Activated CD4-positive, alpha-beta T cell treated with anti-CD3 and anti-CD28 coated beads, Interleukin-2, amount 50 U/mL, for 48 hours (primary cell): ENCODE measurements around the gene PCBP1.
A peak's percentile ranks its signal among the peaks of the same experiment; 100 is the strongest.
"Not testable (repeated sequence)": the region's sequence is repeated elsewhere in the genome, so short reads cannot be mapped to it uniquely, and the experiment has no call there.

Experiments used
- DNase-seq, 2 experiments: peaks; one replicate each; pipeline ENCODE4 v3.0.0-alpha.2; 2020

The PCBP1 gene

GRCh38 chr2:70083344-70084156 lies 3.7 kb upstream of the PCBP1 start:
- DNase-seq = peak; percentile 68 to 80

GRCh38 chr2:70084973-70085710 lies 2.1 kb upstream of the PCBP1 start:
- DNase-seq = peak; percentile 71 to 74

- no peak for DNase-seq
These were observed 1.5 kb upstream of the PCBP1 start for GRCh38 chr2:70085711-70086277.

- peak; percentile 76 to 83 for DNase-seq
These were observed 919 bp upstream of the PCBP1 start for GRCh38 chr2:70086278-70086837.

GRCh38 chr2:70087702-70088597 lies 673 bp downstream of the PCBP1 start:
- DNase-seq = peak; percentile 60 to 65

- DNase-seq = no peak
These were observed 1.4 kb downstream of the PCBP1 start for GRCh38 chr2:70088598-70089219.

GRCh38 chr2:70089220-70089982 lies 2.1 kb downstream of the PCBP1 start:
- DNase-seq = peak; percentile 62

- DNase-seq = no peak
These were observed 2.8 kb downstream of the PCBP1 start for GRCh38 chr2:70089983-70090525.

GRCh38 chr2:70090706-70091334 lies 3.5 kb downstream of the PCBP1 start:
- DNase-seq = no peak

- no peak for DNase-seq
These were observed 4.1 kb downstream of the PCBP1 start for GRCh38 chr2:70091364-70091763.

GRCh38 chr2:70091816-70092215 lies 4.5 kb downstream of the PCBP1 start:
- DNase-seq = no peak

- DNase-seq = not testable (repeated sequence)
These were observed 5.4 kb downstream of the PCBP1 start for GRCh38 chr2:70092576-70093243.

GRCh38 chr2:70094171-70094977 lies 7.1 kb downstream of the PCBP1 start:
- DNase-seq = no peak

- DNase-seq = peak in 1 of 2 experiments; percentile 47
These were observed 7.9 kb downstream of the PCBP1 start for GRCh38 chr2:70094978-70095719.

GRCh38 chr2:70095720-70096670 lies 8.7 kb downstream of the PCBP1 start:
- no peak for DNase-seq

- no peak for DNase-seq
These were observed 10.8 kb downstream of the PCBP1 start for GRCh38 chr2:70098032-70098431.

GRCh38 chr2:70099270-70099669 lies 12.0 kb downstream of the PCBP1 start:
- no peak for DNase-seq
